Heart right ventricle (tissue), 16 donors: ENCODE data around the gene MRPS12. TPM values are rescaled to one million over a fixed set of nuclear protein-coding genes. Genes with fewer than 3 reads are reported as not detected.
A peak's percentile ranks its signal among the peaks of the same experiment; 100 is the strongest.

Source experiments
- ATAC-seq, 8 donors: fragments of 200-7000 bp; cut with Tn5 transposase; one replicate each; pipeline ENCODE4 v1.9.1; 2020; ENCODE audit warnings: mild to moderate bottlenecking in 8 of 8, moderate library complexity in 8 of 8, moderate number of reproducible peaks in 1 of 8
- DNase-seq, 2 donors: peaks; one replicate each; pipeline ENCODE4 v3.0.0-alpha.2; 2020
- H3K27ac ChIP-seq, 10 donors: fragments of 200-600 bp; sonication (generic) in 2 of 10; one replicate each; pipeline versions ENCODE4 v1.5.0 to v1.8.0; 2020 to 2022; ENCODE audit warnings: mild to moderate bottlenecking in 3 of 10
- H3K27me3 ChIP-seq, 7 donors: fragments of 200-600 bp; one replicate each; pipeline ENCODE4 v1.8.0; 2021 to 2022; ENCODE audit warnings: mild to moderate bottlenecking in 2 of 7
- H3K36me3 ChIP-seq, 9 donors: fragments of 200-600 bp; sonication (generic) in 1 of 9; one replicate each; pipeline versions ENCODE4 v1.5.0 to v1.8.0; 2020 to 2022; ENCODE audit warnings: mild to moderate bottlenecking in 2 of 9
- H3K4me1 ChIP-seq, 9 donors: fragments of 200-600 bp; sonication (generic) in 1 of 9; one replicate each; pipeline versions ENCODE4 v1.5.0 to v1.8.0; 2020 to 2022; ENCODE audit warnings: mild to moderate bottlenecking in 4 of 9
- H3K4me3 ChIP-seq, 10 donors: fragments of 200-600 bp; sonication (generic) in 2 of 10; one replicate each; pipeline versions ENCODE4 v1.5.0 to v1.8.0; 2020 to 2022; ENCODE audit warnings: mild to moderate bottlenecking in 7 of 10, moderate library complexity in 2 of 10
- H3K9me3 ChIP-seq, 11 donors: fragments of 200-600 bp in 10 of 11; sonication (generic) in 2 of 11; one replicate each; pipeline versions ENCODE4 v1.5.0 to v1.8.0; 2013 to 2022; ENCODE audit warnings: mild to moderate bottlenecking in 2 of 11, control low read depth in 1 of 11, moderate library complexity in 1 of 11
- CTCF ChIP-seq, 9 donors: fragments of 200-600 bp; sonication (generic) in 2 of 9; IDR thresholded peaks; one replicate each; pipeline versions ENCODE4 v1.5.0 to v1.8.0; 2021 to 2022; ENCODE audit warnings: antibody characterized with exemption in 9 of 9, mild to moderate bottlenecking in 5 of 9, moderate library complexity in 1 of 9
- WGBS, 2 donors: extraction: QIAGEN DNeasy Blood & Tissue Kit; methylation state at CpG; one replicate each; pipeline ENCODE4 v1.1.7; 2013; ENCODE audit warnings: inconsistent platforms in 1 of 2; 5-methylcytosine and 5-hydroxymethylcytosine counted together
- intact Hi-C, 10 donors: fragments of 100-400 bp; cut with DNase I; formaldehyde crosslinking; loops; one replicate each; pipeline versions ENCODE4 v1.11.1 to v1.14.2; 2022
- polyA plus RNA-seq, 2 donors: library from polyadenylated mRNA; stranded (reverse); fragments of 200-250 nt; gene quantifications; one replicate each; pipeline ENCODE4 v1.2.3, GENCODE V29; 2013
- total RNA-seq, 10 donors: library from RNA; stranded (reverse); fragmentation: NEBNext Ultra II Directional in 3 of 10; extraction: Animal tissue kit (Norgen Biotek cat#: 25700) in 3 of 10; gene quantifications; one replicate each; pipeline versions ENCODE4 v1.2.1 to v1.2.4, GENCODE V29; 2021 to 2023
- donor health status: Arrhythmogenic right ventricular cardiomyopathy.
- donor health status: ischemic (EF 13 %, LVEDD 7.1; RV severe dilation, severe dysfunction).
- donor health status: healthy with polysubstance abuse.
- donor health status: DM: no; HTN: yes; CAD: no.
- donor health status: DM: no; HTN: no; CAD: no.
- donor health status: ischemic (EF 25% LVEDD 6.9; RV normal size, moderate dysfunction).
- donor health status: ischemic (EF 25% LVEDD 5.7; RV mildly dilated, moderate dysfunction).
- donor health status: healthy.
- donor health status: DM: yes; HTN: yes; CAD: no.
- donor health status: Ischemic cardiomyopathy.
- donor health status: ischemic (EF 35%, LVEDD 5.7; RV mildly dilated, moderate dysfunction).
- donor health status: nonischemic (EF 11% LVEDD 7.7; RV severe dilation, severe dysfunction).
- donor health status: DM: yes; HTN: yes; CAD: no.
- donor health status: PGD.
- donor health status: ischemic (EF 29% LVEDD 5.4; RV normal size, mild dysfunction).
- donor health status: nonischemic (EF 23%, LVEDD 6.1; RV moderate dilation, normal function).

The MRPS12 gene
- total and polyA plus RNA-seq, 12 donors = 39.7 to 122 (median 54.1) TPM

- DNase-seq (no peak), ATAC-seq (no peak)
- Histone ChIP-seq H3K36me3 (peaks cover 0 to 75% (median 11%) of the 10 kb centered on the region in 9 donors), H3K9me3 (no peaks in the 10 kb centered on the region), H3K4me1 (peaks cover 0 to 27% (median 11%) of the 10 kb centered on the region in 9 donors), H3K27ac (peak overlapping the region in 1 of 10 donors; percentile 3), H3K27me3 (no peaks in the 10 kb centered on the region), H3K4me3 (no peak overlapping the region)
- no peak for TF ChIP-seq CTCF (IDR thresholded peaks at IDR 0.05)
- intact Hi-C loops = loop anchor here in 1 of 10 donors (10.0 kb wide), 1 partner anchor 265 kb away; no protein-coding TSS in a partner anchor
- 91 to 94% methylated on average over 8 of the region's 8 CpGs for WGBS, 2 donors
These were observed 40.9 kb upstream of the MRPS12 start for GRCh38 chr19:38889803-38890202.

- Histone ChIP-seq H3K9me3 (no peaks in the 10 kb centered on the region), H3K36me3 (peaks cover 0 to 80% (median 11%) of the 10 kb centered on the region in 9 donors), H3K27ac (peak overlapping the region in 3 of 10 donors; percentile 22 to 43 (median 35)), H3K27me3 (no peaks in the 10 kb centered on the region), H3K4me1 (peaks cover 0 to 31% (median 15%) of the 10 kb centered on the region in 9 donors), H3K4me3 (no peak overlapping the region)
- DNase-seq = no peak
- intact Hi-C loops = loop anchor here in 1 of 10 donors (10.0 kb wide), 1 partner anchor 266 kb away; no protein-coding TSS in a partner anchor
- no peak for TF ChIP-seq CTCF (IDR thresholded peaks at IDR 0.05)
- ATAC-seq = peak in 5 of 8 donors; percentile 23 to 70 (median 41)
These were observed 40.1 kb upstream of the MRPS12 start for GRCh38 chr19:38890686-38891085.

GRCh38 chr19:38891771-38892170, 39.0 kb upstream of the MRPS12 start:
- Histone ChIP-seq H3K9me3 (no peaks in the 10 kb centered on the region), H3K4me1 (peaks cover 0 to 31% (median 15%) of the 10 kb centered on the region in 9 donors), H3K27me3 (no peaks in the 10 kb centered on the region), H3K4me3 (no peak overlapping the region), H3K36me3 (peaks cover 0 to 73% (median 11%) of the 10 kb centered on the region in 9 donors), H3K27ac (peak overlapping the region in 1 of 10 donors; percentile 35)
- intact Hi-C loops = loop anchor here in 1 of 10 donors (10.0 kb wide), 1 partner anchor 267 kb away; no protein-coding TSS in a partner anchor
- WGBS, 2 donors = 87 to 95% methylated on average over 6 of the region's 6 CpGs
- no peak for ATAC-seq
- no peak for TF ChIP-seq CTCF (IDR thresholded peaks at IDR 0.05)
- no peak for DNase-seq

- Histone ChIP-seq H3K4me3 (no peak overlapping the region), H3K27me3 (no peaks in the 10 kb centered on the region), H3K36me3 (peaks cover 0 to 62% (median 11%) of the 10 kb centered on the region in 9 donors), H3K9me3 (no peaks in the 10 kb centered on the region), H3K4me1 (peaks cover 0 to 38% (median 22%) of the 10 kb centered on the region in 9 donors), H3K27ac (peak overlapping the region in 1 of 10 donors; percentile 26)
- intact Hi-C loops = loop anchor here in 1 of 10 donors (10.0 kb wide), 1 partner anchor 268 kb away; no protein-coding TSS in a partner anchor
- WGBS, 2 donors = 81 to 82% methylated on average over 5 of the region's 5 CpGs
- TF ChIP-seq CTCF (IDR thresholded peaks at IDR 0.05) = no peak
- ATAC-seq (no peak), DNase-seq (no peak)
These were observed 37.9 kb upstream of the MRPS12 start for GRCh38 chr19:38892841-38893240.
